ENCODE data around the gene PSMC4.

The PSMC4 gene

DNA sequence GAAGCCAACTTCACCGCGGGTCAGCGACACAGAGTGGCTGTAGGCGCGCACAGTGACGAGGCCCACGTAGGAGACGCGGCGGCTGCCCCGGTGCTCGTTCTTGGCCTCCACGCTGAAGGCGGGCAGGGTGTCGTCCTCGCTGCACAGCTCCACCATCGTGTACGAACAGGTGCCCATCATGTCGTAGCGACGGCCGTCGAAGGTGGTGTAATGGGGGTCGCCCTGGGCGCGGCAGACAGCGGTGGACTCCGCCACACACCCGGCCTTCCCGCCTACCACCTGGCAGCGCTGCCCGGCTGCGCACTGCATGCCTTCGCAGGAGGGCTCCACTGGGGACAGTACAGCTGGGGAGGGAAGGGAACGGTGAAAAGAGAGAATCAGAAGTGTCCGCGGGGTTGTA lies 46.6 kb upstream of the PSMC4 start:
- TF ChIP-seq ZNF70 (CRISPR knock-in tag; IDR thresholded peaks at IDR 0.05) (no peak), ISL1 (CRISPR knock-in tag; IDR thresholded peaks at IDR 0.05) (no peak), PPARA (CRISPR knock-in tag; IDR thresholded peaks at IDR 0.05; ENCODE audit: borderline replicate concordance) (no peak)
- TF ChIP-seq, protein P1, sequence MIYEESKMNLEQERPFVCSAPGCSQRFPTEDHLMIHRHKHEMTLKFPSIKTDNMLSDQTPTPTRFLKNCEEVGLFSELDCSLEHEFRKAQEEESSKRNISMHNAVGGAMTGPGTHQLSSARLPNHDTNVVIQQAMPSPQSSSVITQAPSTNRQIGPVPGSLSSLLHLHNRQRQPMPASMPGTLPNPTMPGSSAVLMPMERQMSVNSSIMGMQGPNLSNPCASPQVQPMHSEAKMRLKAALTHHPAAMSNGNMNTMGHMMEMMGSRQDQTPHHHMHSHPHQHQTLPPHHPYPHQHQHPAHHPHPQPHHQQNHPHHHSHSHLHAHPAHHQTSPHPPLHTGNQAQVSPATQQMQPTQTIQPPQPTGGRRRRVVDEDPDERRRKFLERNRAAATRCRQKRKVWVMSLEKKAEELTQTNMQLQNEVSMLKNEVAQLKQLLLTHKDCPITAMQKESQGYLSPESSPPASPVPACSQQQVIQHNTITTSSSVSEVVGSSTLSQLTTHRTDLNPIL (CRISPR knock-in tag; IDR thresholded peaks at IDR 0.05; ENCODE audit: low read depth), result no peak
- ATAC-seq, result no peak

DNA sequence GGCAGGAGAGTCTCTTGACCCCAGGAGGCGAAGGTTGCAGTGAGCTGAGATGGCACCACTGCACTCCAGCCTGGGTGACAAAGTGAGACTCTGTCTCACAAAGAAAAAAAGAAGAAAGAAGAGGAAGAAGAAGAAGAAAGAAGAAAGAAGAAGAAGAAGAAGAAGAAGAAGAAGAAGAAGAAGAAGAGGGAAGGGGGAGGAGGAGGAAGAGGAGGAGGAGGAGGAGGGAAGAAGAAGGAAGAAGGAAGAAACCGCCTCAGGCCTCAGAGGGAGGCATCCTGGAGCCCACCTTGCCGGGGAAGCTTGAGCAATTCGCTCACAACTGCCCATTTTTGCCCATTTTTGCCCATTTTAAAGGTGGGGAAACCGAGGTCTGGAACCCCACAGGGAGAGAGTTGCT lies 46.0 kb upstream of the PSMC4 start:
- ATAC-seq, result no peak
- no peak for TF ChIP-seq CSDC2 (CRISPR knock-in tag; IDR thresholded peaks at IDR 0.05)
- TF ChIP-seq TCF4 (CRISPR knock-in tag; IDR thresholded peaks at IDR 0.05; ENCODE audit: borderline replicate concordance), result no peak
- TF ChIP-seq, protein P2, sequence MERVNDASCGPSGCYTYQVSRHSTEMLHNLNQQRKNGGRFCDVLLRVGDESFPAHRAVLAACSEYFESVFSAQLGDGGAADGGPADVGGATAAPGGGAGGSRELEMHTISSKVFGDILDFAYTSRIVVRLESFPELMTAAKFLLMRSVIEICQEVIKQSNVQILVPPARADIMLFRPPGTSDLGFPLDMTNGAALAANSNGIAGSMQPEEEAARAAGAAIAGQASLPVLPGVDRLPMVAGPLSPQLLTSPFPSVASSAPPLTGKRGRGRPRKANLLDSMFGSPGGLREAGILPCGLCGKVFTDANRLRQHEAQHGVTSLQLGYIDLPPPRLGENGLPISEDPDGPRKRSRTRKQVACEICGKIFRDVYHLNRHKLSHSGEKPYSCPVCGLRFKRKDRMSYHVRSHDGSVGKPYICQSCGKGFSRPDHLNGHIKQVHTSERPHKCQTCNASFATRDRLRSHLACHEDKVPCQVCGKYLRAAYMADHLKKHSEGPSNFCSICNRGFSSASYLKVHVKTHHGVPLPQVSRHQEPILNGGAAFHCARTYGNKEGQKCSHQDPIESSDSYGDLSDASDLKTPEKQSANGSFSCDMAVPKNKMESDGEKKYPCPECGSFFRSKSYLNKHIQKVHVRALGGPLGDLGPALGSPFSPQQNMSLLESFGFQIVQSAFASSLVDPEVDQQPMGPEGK (CRISPR knock-in tag; IDR thresholded peaks at IDR 0.05; ENCODE audit: borderline replicate concordance), result no peak
- TF ChIP-seq ISL1 (CRISPR knock-in tag; IDR thresholded peaks at IDR 0.05), result no peak
- no peak for TF ChIP-seq ZNF565 (CRISPR knock-in tag; conservative IDR thresholded peaks at IDR 0.05; ENCODE audit: low read depth)
- no peak for TF ChIP-seq BACH2 (CRISPR knock-in tag; IDR thresholded peaks at IDR 0.05; ENCODE audit: borderline replicate concordance)
- TF ChIP-seq, protein P1 (CRISPR knock-in tag; IDR thresholded peaks at IDR 0.05; ENCODE audit: low read depth), result no peak

DNA sequence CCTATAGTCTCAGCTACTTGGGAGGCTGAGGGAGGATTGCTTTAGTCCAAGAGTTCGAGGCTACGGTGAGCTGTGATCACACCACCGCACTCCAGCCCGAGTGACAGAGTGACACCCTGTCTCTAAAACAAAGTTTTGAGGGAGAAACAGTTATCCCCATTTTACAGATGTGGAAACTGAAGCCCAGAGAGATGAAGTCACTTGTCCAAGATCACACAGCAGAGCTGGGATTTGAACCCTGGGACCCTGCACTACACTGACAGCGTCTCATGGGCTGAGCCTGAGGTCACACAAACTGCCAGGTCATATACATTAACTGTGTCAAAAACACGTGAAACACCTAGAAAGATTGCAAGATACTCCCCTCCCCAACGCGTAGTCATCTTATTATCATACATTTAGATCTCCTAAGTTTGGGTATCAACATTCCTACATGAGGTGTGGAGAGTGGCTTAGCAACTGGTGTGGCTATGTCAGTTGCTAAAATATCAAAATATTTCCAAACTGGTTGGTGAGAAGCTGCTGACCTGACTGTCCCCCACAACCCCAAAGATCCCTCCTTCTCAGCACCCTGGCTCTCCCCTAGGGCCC lies 44.7 kb upstream of the PSMC4 start:
- no peak for ATAC-seq
- no peak for TF ChIP-seq ZFP30 (CRISPR knock-in tag; IDR thresholded peaks at IDR 0.05)
- no peak for TF ChIP-seq GLIS3 (CRISPR knock-in tag; IDR thresholded peaks at IDR 0.05)
- TF ChIP-seq, protein P2 (CRISPR knock-in tag; IDR thresholded peaks at IDR 0.05; ENCODE audit: borderline replicate concordance), result no peak
- TF ChIP-seq, protein P3, sequence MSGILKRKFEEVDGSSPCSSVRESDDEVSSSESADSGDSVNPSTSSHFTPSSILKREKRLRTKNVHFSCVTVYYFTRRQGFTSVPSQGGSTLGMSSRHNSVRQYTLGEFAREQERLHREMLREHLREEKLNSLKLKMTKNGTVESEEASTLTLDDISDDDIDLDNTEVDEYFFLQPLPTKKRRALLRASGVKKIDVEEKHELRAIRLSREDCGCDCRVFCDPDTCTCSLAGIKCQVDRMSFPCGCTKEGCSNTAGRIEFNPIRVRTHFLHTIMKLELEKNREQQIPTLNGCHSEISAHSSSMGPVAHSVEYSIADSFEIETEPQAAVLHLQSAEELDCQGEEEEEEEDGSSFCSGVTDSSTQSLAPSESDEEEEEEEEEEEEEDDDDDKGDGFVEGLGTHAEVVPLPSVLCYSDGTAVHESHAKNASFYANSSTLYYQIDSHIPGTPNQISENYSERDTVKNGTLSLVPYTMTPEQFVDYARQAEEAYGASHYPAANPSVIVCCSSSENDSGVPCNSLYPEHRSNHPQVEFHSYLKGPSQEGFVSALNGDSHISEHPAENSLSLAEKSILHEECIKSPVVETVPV (CRISPR knock-in tag; IDR thresholded peaks at IDR 0.05), result no peak
- TF ChIP-seq, protein P4, sequence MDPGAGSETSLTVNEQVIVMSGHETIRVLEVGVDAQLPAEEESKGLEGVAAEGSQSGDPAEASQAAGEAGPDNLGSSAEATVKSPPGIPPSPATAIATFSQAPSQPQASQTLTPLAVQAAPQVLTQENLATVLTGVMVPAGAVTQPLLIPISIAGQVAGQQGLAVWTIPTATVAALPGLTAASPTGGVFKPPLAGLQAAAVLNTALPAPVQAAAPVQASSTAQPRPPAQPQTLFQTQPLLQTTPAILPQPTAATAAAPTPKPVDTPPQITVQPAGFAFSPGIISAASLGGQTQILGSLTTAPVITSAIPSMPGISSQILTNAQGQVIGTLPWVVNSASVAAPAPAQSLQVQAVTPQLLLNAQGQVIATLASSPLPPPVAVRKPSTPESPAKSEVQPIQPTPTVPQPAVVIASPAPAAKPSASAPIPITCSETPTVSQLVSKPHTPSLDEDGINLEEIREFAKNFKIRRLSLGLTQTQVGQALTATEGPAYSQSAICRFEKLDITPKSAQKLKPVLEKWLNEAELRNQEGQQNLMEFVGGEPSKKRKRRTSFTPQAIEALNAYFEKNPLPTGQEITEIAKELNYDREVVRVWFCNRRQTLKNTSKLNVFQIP (CRISPR knock-in tag; IDR thresholded peaks at IDR 0.05; ENCODE audit: borderline replicate concordance, low read depth), result no peak

DNA sequence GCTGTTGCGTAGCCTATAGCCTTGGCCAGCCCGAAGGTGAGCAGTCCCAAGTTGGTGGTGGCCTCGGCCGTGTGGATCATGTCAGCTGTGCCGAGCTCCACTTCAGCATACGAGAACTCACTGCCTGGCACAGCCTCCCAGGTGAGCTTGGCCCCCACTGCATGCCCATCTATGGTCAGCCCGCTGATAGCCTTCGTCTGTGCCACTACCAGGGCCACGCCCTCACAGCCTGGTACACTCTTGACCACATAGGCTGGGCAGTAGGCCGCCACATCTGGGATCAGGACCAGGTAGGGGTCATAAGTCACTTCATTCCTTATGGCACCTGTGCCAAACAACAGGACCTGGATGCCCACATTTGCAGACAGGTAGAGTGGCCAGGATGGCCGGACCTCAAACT lies 43.9 kb upstream of the PSMC4 start:
- TF ChIP-seq ZNF8 (CRISPR knock-in tag; IDR thresholded peaks at IDR 0.05), result no peak
- TF ChIP-seq TCF4 (CRISPR knock-in tag; IDR thresholded peaks at IDR 0.05; ENCODE audit: borderline replicate concordance), result no peak
- no peak for TF ChIP-seq GLIS3 (CRISPR knock-in tag; IDR thresholded peaks at IDR 0.05)
- no peak for TF ChIP-seq ARNTL (CRISPR knock-in tag; IDR thresholded peaks at IDR 0.05; ENCODE audit: borderline replicate concordance, low read depth)
- TF ChIP-seq, protein P3 (CRISPR knock-in tag; IDR thresholded peaks at IDR 0.05), result no peak
- no peak for TF ChIP-seq ESRRG (CRISPR knock-in tag; IDR thresholded peaks at IDR 0.05)
- ATAC-seq, result no peak

All from SK-N-SH treated with all-trans-retinoic acid at 6 μM for 48 hours (cell line).